Activated CD4-positive, alpha-beta T cell treated with anti-CD3 and anti-CD28 coated beads for 36 hours (primary cell): ENCODE results near the gene LMF2. TPM values are rescaled to one million over a fixed set of nuclear protein-coding genes. Genes with fewer than 3 reads are reported as not detected.
A peak's percentile ranks its signal among the peaks of the same experiment; 100 is the strongest.

Source experiments
- ATAC-seq: fragments of 200-7000 bp; cut with Tn5 transposase; one replicate; pipeline ENCODE4 v1.10.0; 2021; ENCODE audit warnings: mild to moderate bottlenecking, moderate library complexity
- CTCF ChIA-PET: fragments of 350-600 bp; sonication (Branson Sonifier 250); formaldehyde crosslinking; loops from one replicate; lab custom pipeline; 2021; ENCODE audit warnings: antibody characterized with exemption; lab: Charles Lee
- POLR2A ChIA-PET: fragments of 350-600 bp; sonication (Branson Sonifier 250); formaldehyde crosslinking; loops from one replicate; lab custom pipeline; 2021; ENCODE audit warnings: antibody characterized with exemption, inconsistent platforms; lab: Charles Lee
- DNase-seq: peaks from one replicate; pipeline ENCODE4 v3.0.0-alpha.2; 2020
- H3K27ac Mint-ChIP-seq: one replicate; pipeline ENCODE4 v1.8.0; 2021; ENCODE audit warnings: mixed read lengths
- H3K27me3 Mint-ChIP-seq: one replicate; pipeline ENCODE4 v1.8.0; 2021; ENCODE audit warnings: mixed read lengths
- H3K36me3 Mint-ChIP-seq: one replicate; pipeline ENCODE4 v1.8.0; 2021; ENCODE audit warnings: low read depth, mixed read lengths
- H3K4me1 Mint-ChIP-seq: one replicate; pipeline ENCODE4 v1.8.0; 2021; ENCODE audit warnings: mixed read lengths
- H3K4me3 Mint-ChIP-seq: one replicate; pipeline ENCODE4 v1.8.0; 2021; ENCODE audit warnings: mild to moderate bottlenecking, moderate library complexity, mixed read lengths
- H3K9me3 Mint-ChIP-seq: one replicate; pipeline ENCODE4 v1.8.0; 2021; ENCODE audit warnings: low read depth, mixed read lengths
- intact Hi-C, 2 experiments: fragments of 100-400 bp; cut with DNase I in 1 of 2; cut with micrococcal nuclease in 1 of 2; formaldehyde crosslinking; loops; one replicate each; pipeline versions ENCODE4 v1.14.2 to v1.15.1; 2022 to 2024; cut with DNase I, micrococcal nuclease
- total RNA-seq, 2 experiments: library from RNA; stranded (reverse); gene quantifications; one replicate each; pipeline ENCODE4 v1.2.3, GENCODE V29; 2021

Gene LMF2
- total RNA-seq, 2 experiments from 2014 or later = 46.8 to 49.4 TPM

DNA sequence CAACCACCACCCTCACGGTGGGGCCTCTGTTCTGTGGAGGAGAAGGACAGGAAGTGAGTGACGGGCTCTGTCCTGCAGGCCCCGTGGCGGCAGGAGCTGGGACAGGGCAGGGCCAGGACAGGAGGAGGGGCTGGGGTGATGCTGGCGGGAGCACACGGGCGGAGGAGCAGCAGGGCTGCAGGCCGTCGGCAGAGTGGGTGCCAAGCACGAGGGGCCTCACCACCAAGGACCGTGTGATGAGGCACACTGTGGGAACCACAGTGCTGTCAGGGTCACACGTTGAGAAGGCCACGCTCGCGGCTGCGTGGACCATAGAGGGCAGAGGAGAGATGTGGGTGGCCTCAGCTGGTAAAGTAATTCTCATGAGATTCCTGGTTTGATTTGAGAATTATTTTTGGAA is 9.4 kb upstream of the LMF2 start:
- no peak for DNase-seq
- Mint-ChIP-seq H3K27me3 (no peaks in the 10 kb centered on the region), H3K9me3 (no peaks in the 10 kb centered on the region), H3K27ac (no peak overlapping the region), H3K36me3 (peaks cover 45% of the 10 kb centered on the region), H3K4me3 (no peak overlapping the region), H3K4me1 (peaks cover 24% of the 10 kb centered on the region)
- intact Hi-C loops = no loop called here
- ChIA-PET CTCF (no interaction called here), POLR2A (interaction anchor here (1.3 kb wide), 1 partner anchor 9 kb away, joined by 5 read pairs; the partner anchor contains the start of gene SCO2)
- no peak for ATAC-seq

DNA sequence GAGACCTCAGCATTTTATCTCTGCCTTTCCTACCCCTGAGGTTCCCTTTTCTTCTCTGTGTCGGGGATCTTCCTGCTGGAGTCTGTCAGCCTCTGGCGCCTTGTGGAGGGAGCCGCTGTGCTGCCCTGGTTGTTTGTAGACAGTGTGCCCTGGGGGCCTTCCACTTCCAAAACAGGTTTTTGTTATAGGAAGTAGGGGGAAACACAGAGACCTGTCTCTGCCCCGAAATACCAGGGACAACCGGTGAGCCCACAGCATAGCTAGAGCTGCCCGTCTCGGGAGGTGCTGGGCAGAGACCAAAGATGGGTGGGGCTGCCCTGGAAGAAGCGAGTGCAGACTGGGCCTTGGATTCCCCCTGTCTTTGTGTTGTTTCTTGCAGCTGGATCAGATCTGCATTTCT is 8.6 kb upstream of the LMF2 start:
- no peak for ATAC-seq
- DNase-seq = no peak
- intact Hi-C loops = no loop called here
- no peak overlapping the region for H3K4me3 Mint-ChIP-seq
- H3K27me3 Mint-ChIP-seq = no peaks in the 10 kb centered on the region
- ChIA-PET CTCF (interaction anchor here (1.3 to 1.4 kb wide), 2 partner anchors 9 to 14 kb away, joined by 4 to 8 read pairs; partner anchors contain the start of gene SCO2), POLR2A (interaction anchor here (3.2 kb wide), 1 partner anchor 9 kb away, joined by 10 read pairs; the partner anchor contains the start of gene SCO2)
- no peak overlapping the region for H3K27ac Mint-ChIP-seq
- no peaks in the 10 kb centered on the region for H3K9me3 Mint-ChIP-seq
- H3K36me3 Mint-ChIP-seq = peaks cover 46% of the 10 kb centered on the region
- peaks cover 24% of the 10 kb centered on the region for H3K4me1 Mint-ChIP-seq

- ATAC-seq (no peak), DNase-seq (no peak)
- POLR2A ChIA-PET = interaction anchor here (3.2 kb wide), 1 partner anchor 12 kb away, joined by 10 read pairs; the partner anchor contains the start of gene SCO2
- H3K27ac Mint-ChIP-seq = no peak overlapping the region
- CTCF ChIA-PET = interaction anchor here (1.3 to 1.6 kb wide), 2 partner anchors 13 to 53 kb away, joined by 5 to 12 read pairs; partner anchors contain the start of gene SCO2
- no peak overlapping the region for H3K4me3 Mint-ChIP-seq
- H3K27me3 Mint-ChIP-seq = no peaks in the 10 kb centered on the region
- intact Hi-C loops = no loop called here
- H3K4me1 Mint-ChIP-seq = peaks cover 38% of the 10 kb centered on the region
- H3K9me3 Mint-ChIP-seq = no peaks in the 10 kb centered on the region
- H3K36me3 Mint-ChIP-seq = peaks cover 50% of the 10 kb centered on the region
These were observed 5.7 kb upstream of the LMF2 start for GRCh38 chr22:50513175-50513574.

DNA sequence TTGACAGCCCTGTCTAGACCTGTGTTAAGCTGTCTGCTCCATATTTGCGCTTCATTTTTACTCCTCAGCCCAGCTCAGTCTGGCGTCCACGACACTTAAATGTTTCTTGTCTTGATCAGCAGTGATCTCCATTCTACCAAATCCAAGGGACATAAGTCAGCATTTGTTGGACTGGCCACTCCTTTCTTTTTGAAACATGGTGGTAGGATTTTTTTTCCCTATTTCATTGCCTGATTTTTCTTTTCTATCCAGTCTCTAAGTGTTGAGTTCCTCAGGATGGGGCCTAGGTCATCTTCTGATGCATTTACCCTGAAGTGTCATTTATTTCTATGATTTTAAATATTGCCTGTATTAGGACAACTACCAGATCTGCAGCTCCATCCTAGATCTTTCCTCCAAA is 1.4 kb upstream of the LMF2 start:
- Mint-ChIP-seq H3K36me3 (peaks cover 30% of the 10 kb centered on the region), H3K27ac (peak overlapping the region; percentile 95), H3K4me1 (peaks cover 27% of the 10 kb centered on the region), H3K9me3 (no peaks in the 10 kb centered on the region), H3K4me3 (peak overlapping the region; percentile 85), H3K27me3 (no peaks in the 10 kb centered on the region)
- ChIA-PET CTCF (interaction anchor here (0.6 to 5.7 kb wide), 11 partner anchors 11 to 263 kb away, joined by 3 to 76 read pairs (median 4); partner anchors contain the start of genes KLHDC7B, SCO2 and SYCE3), POLR2A (interaction anchor here (1.5 to 3.6 kb wide), 5 partner anchors 10 to 30 kb away, joined by 7 to 65 read pairs (median 9); partner anchors contain the start of gene SCO2)
- DNase-seq = no peak
- ATAC-seq = no peak
- intact Hi-C loops = loop anchor here (1.0 to 10.0 kb wide), 16 partner anchors 16 to 656 kb away; partner anchors contain the start of genes CHKB (in 2 of the 2), SCO2 (in 2 of the 2), TUBGCP6 (in 2 of the 2) and ARSA (in 1 of the 2)

DNA sequence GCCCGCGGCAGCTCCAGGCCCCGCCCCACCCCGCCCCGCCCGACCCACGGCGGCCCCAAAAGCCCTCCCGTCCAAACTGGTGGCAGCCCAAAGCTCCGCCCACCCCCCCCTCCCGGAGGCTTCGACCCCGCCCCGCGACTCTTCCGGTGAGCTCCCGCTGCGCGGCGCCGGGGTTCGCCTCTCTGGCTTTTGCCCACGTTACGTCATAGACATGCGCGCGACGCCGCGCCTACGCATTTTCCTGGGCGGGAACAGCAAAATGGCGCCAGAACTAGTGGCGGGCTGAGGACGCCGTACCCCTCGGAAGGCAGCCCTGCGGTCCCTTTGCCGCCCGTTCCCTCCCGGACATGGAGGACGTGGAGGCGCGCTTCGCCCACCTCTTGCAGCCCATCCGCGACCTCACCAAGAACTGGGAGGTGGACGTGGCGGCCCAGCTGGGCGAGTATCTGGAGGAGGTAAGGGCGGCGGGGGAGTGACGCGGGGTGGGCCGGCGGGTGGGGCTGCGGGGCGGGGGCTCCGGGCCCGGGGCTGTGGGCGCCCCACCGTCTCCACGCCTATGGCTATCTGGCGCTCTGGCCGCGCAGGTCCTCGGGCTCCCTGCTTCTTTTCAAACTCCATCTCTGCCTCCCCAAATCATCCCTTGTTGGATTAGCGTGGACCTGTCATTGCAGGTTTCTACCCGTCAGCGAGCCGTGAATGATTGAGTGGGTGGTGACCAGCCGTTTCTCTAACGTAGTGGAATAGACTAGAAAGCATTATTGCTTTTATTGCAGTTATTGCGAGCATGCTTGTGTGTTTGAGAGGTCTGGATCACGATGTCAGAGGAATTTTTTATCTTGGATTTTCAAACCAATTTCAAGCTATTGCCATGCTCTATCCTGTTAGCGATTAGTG is 736 bp upstream of the LMF2 start, which contains the start of gene NCAPH2:
TSS of gene NCAPH2 (plus strand) at position 234 of the 894 bp plus-strand sequence. CDS start at position 348, 114 bp downstream.
- intact Hi-C loops = loop anchor here (1.0 to 10.0 kb wide), 19 partner anchors 17 to 655 kb away; partner anchors contain the start of genes CHKB (in 2 of the 2), SCO2 (in 2 of the 2), TUBGCP6 (in 2 of the 2) and ADM2 (in 1 of the 2)
- peak within 1 kb of the TSS; percentile 95 for H3K27ac Mint-ChIP-seq
- peaks cover 23% of the 10 kb centered on the region for H3K4me1 Mint-ChIP-seq
- H3K27me3 Mint-ChIP-seq = no peaks in the 10 kb centered on the region
- H3K4me3 Mint-ChIP-seq = peak within 1 kb of the TSS; percentile 91
- ATAC-seq = peak; percentile 79
- POLR2A ChIA-PET = interaction anchor here (0.6 to 3.6 kb wide), 10 partner anchors 10 to 118 kb away, joined by 3 to 65 read pairs (median 8); partner anchors contain the start of genes CHKB and SCO2
- DNase-seq = peak; percentile 99
- peaks cover 26% of the 10 kb centered on the region for H3K36me3 Mint-ChIP-seq
- no peaks in the 10 kb centered on the region for H3K9me3 Mint-ChIP-seq
- CTCF ChIA-PET = interaction anchor here (0.6 to 5.7 kb wide), 17 partner anchors 10 to 262 kb away, joined by 3 to 76 read pairs (median 4); partner anchors contain the start of genes CHKB, KLHDC7B, SCO2 and SYCE3

- H3K4me3 Mint-ChIP-seq = peak overlapping the region; percentile 91
- POLR2A ChIA-PET = interaction anchor here (1.2 kb wide), 1 partner anchor 19 kb away, joined by 3 read pairs; the partner anchor contains the start of gene SCO2
These were observed 686 bp downstream of the LMF2 start for GRCh38 chr22:50506611-50507420.

DNA sequence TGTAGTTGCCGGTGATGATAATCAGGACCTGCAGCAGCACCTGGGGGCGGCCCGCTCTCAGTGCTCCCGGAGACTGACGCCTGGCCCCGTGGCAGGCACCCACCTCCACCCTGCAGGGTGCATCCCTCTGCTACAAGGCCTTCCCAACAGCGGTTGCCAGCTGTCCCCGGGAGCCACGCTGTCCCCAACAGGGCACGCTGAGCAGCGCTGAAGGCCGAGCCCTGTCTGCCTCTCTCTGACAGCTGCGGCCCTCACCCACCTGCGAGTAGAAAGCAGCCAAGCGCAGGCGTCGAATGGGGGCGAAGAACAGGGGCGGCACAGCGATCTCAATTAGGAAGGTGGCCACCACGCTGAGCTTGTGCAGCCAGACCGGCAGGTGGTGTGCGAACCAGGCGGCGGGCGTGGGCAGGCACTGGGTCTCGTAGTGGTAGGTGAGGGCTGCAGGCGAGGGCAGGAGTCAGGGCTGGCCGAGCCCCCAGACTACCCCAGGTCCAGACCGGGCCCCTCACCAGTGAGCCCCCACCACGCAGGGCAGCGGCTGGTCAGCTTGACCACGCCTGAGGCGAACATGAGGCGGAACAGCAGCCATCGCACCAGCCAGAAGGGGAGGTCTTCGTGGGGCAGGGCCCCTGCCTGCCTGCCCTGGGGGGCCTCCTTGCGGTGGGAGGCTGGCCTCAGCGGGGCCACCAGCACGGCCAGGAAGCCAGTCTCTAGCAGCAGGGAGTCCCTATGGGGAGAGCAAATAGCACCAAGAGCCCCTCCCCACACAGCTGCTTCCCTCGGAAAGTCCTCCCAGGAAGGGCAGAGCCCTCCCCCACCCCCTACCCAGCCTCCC is 1.5 kb downstream of the LMF2 start:
- ChIA-PET CTCF (interaction anchor here (1.0 kb wide), 1 partner anchor 37 kb away, joined by 3 read pairs; no protein-coding TSS in a partner anchor), POLR2A (interaction anchor here (1.2 kb wide), 1 partner anchor 20 kb away, joined by 3 read pairs; the partner anchor contains the start of gene SCO2)
- Mint-ChIP-seq H3K9me3 (no peaks in the 10 kb centered on the region), H3K36me3 (peaks cover 17% of the 10 kb centered on the region), H3K4me3 (peak overlapping the region; percentile 91), H3K27ac (no peak overlapping the region), H3K27me3 (no peaks in the 10 kb centered on the region), H3K4me1 (peaks cover 13% of the 10 kb centered on the region)
- DNase-seq = no peak
- intact Hi-C loops = loop anchor here in 1 of 2 experiments (10.0 kb wide), 2 partner anchors 51 to 261 kb away; partner anchors contain the start of gene TUBGCP6
- no peak for ATAC-seq

More at GRCh38 chr22:50506611-50507420, 686 bp downstream of the LMF2 start:
- peak overlapping the region; percentile 91 for H3K27ac Mint-ChIP-seq
- intact Hi-C loops = loop anchor here (1.0 to 10.0 kb wide), 5 partner anchors 26 to 262 kb away; partner anchors contain the start of genes ADM2 (in 1 of the 2), SBF1 (in 1 of the 2) and TUBGCP6 (in 1 of the 2)
- ATAC-seq = no peak
- CTCF ChIA-PET = interaction anchor here (1.0 to 5.7 kb wide), 2 partner anchors 18 to 37 kb away, joined by 3 to 76 read pairs; partner anchors contain the start of gene SCO2
- DNase-seq = no peak
- H3K27me3 Mint-ChIP-seq = no peaks in the 10 kb centered on the region
- peaks cover 13% of the 10 kb centered on the region for H3K4me1 Mint-ChIP-seq
- peaks cover 17% of the 10 kb centered on the region for H3K36me3 Mint-ChIP-seq
- no peaks in the 10 kb centered on the region for H3K9me3 Mint-ChIP-seq

DNA sequence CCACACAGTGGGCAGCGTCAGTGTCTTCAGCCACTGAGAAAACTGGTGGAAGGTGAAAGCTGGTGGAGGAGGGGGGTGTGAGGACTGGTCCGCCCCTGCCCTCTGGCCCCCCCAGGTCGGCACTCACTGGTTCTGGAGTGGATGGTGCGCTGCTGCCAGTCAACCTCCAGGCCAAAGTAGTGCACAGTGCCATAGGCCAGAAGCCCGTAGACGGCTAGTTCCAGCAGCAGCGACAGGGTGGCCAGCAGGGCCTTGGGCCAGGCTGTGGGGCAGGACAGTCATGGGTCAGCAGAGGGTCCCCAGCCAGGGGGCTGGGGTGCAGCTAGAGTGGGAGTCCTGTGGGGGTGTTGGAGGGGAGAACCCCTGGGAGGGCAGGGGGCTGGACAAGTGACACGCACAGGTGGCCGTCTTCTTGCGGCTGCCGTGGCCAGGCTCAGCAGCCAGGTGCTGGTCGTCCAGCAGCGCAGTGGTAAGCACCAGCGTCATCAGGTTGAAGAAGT is 2.2 kb downstream of the LMF2 start:
- intact Hi-C loops = loop anchor here in 1 of 2 experiments (10.0 kb wide), 2 partner anchors 51 to 261 kb away; partner anchors contain the start of gene TUBGCP6

More for the DNA sequence above, 2.2 kb downstream of the LMF2 start:
- H3K4me1 Mint-ChIP-seq = peaks cover 13% of the 10 kb centered on the region
- ChIA-PET CTCF (no interaction called here), POLR2A (interaction anchor here (1.2 kb wide), 1 partner anchor 20 kb away, joined by 3 read pairs; the partner anchor contains the start of gene SCO2)
- no peaks in the 10 kb centered on the region for H3K27me3 Mint-ChIP-seq
- ATAC-seq = no peak
- no peaks in the 10 kb centered on the region for H3K9me3 Mint-ChIP-seq
- H3K36me3 Mint-ChIP-seq = peaks cover 17% of the 10 kb centered on the region
- no peak overlapping the region for H3K27ac Mint-ChIP-seq
- no peak overlapping the region for H3K4me3 Mint-ChIP-seq
- no peak for DNase-seq
